K562 (cell line): ENCODE data around the gene CADPS2. TPM values are rescaled to one million over a fixed set of nuclear protein-coding genes. Genes with fewer than 3 reads are reported as not detected.

Experiments
- ATF3 ChIP-seq, 2 experiments: fragments of 450-650 bp in 1 of 2; sonication (generic) in 1 of 2; formaldehyde crosslinking in 1 of 2; IDR thresholded peaks in 1 of 2; conservative IDR thresholded peaks in 1 of 2; 2 replicates each; pipeline versions ENCODE4 v1.6.1 to v1.8.1; 2016 to 2023; ENCODE audit warnings: mild to moderate bottlenecking in 2 of 2, moderate library complexity in 2 of 2, inconsistent platforms in 1 of 2, missing genetic modification reagents in 1 of 2
- CREM ChIP-seq: IDR thresholded peaks from 2 replicates; pipeline ENCODE4 v1.6.1; 2014; ENCODE audit warnings: antibody characterized with exemption, low read depth
- MBD1 ChIP-seq: fragments of 250-450 bp; sonication (Bioruptor Pico); IDR thresholded peaks from 2 replicates; pipeline ENCODE4 v1.8.0; 2022; ENCODE audit warnings: inconsistent platforms
- THRB ChIP-seq: fragments of 450-650 bp; formaldehyde crosslinking; conservative IDR thresholded peaks from 2 replicates; pipeline ENCODE4 v1.4.0; 2022; ENCODE audit warnings: mild to moderate bottlenecking, missing genetic modification characterization
- TSHZ1 ChIP-seq: fragments of 250-450 bp; sonication (Bioruptor Pico); IDR thresholded peaks from 2 replicates; pipeline ENCODE4 v1.4.0; 2020; ENCODE audit warnings: mild to moderate bottlenecking, moderate library complexity
- U2AF1 ChIP-seq: fragments of 200-400 bp; formaldehyde crosslinking; optimal IDR thresholded peaks from 2 replicates; pipeline ENCODE3; 2017; ENCODE audit warnings: mild to moderate bottlenecking, low read depth, low read length, moderate library complexity
- USF1 ChIP-seq: sonication (generic); formaldehyde crosslinking; IDR thresholded peaks from 2 replicates; pipeline ENCODE4 v1.9.0; 2022; ENCODE audit warnings: mild to moderate bottlenecking, missing genetic modification reagents
- ZNF518B ChIP-seq: fragments of 250-450 bp; sonication (Bioruptor Pico); IDR thresholded peaks from 2 replicates; pipeline ENCODE4 v1.5.0; 2021; ENCODE audit warnings: mild to moderate bottlenecking, moderate library complexity
- ZNF592 ChIP-seq: fragments of 450-650 bp; IDR thresholded peaks from 2 replicates; pipeline ENCODE4 v1.6.1; 2017; ENCODE audit warnings: antibody characterized with exemption, mild to moderate bottlenecking
- ZNF695 ChIP-seq: fragments of 450-650 bp; formaldehyde crosslinking; IDR thresholded peaks from 2 replicates; pipeline ENCODE4 v1.4.0; 2020; ENCODE audit warnings: mild to moderate bottlenecking, moderate library complexity
- polyA plus RNA-seq, 8 experiments: library from polyadenylated mRNA; depleted of rRNA in 4 of 8; stranded (reverse) in 5 of 8; unstranded in 3 of 8; fragments of >200 nt; fragmentation: Nextera tagmentation in 2 of 8; fragmentation: Illumina TruSeq in 1 of 8; extraction: Ambion mirVana in 2 of 8; extraction: Trizol in 1 of 8; gene quantifications; 2 replicates each; pipeline versions ENCODE4 v1.2.1 to v1.2.3, GENCODE V29; 2011 to 2014; ENCODE audit warnings: inconsistent platforms in 1 of 8, missing spikeins in 1 of 8
- total RNA-seq, 7 experiments: library from RNA; depleted of rRNA in 6 of 7; stranded (reverse); fragments of >200 nt in 6 of 7; fragmentation: Illumina TruSeq in 2 of 7; extraction: Trizol in 2 of 7; gene quantifications; 2 replicates each; pipeline versions ENCODE4 v1.2.1 to v1.2.3, GENCODE V29; 2011 to 2021; ENCODE audit warnings: low replicate concordance in 1 of 7

CADPS2 gene
- total and polyA plus RNA-seq, 9 of the 15 experiments (the other 6 are each of a cell fraction or from before 2014, with no cell fraction given) = 0.03 to 0.14 (median 0.04) TPM; not detected in 1

- no peak for TF ChIP-seq THRB (CRISPR knock-in tag)
- TF ChIP-seq ATF3 (IDR thresholded peaks at IDR 0.05) = no peak
- TF ChIP-seq ATF3 (CRISPR knock-in tag; conservative IDR thresholded peaks at IDR 0.05) = no peak
- TF ChIP-seq ZNF592 = no peak
- no peak for TF ChIP-seq ZNF695 (CRISPR knock-in tag)
- no peak for TF ChIP-seq USF1 (CRISPR knock-in tag)
- TF ChIP-seq CREM = no peak
- TF ChIP-seq ZNF518B = no peak
- no peak for TF ChIP-seq TSHZ1 (CRISPR knock-in tag)
- TF ChIP-seq U2AF1 = no peak
- TF ChIP-seq MBD1 (CRISPR knock-in tag) = no peak
Observed at GRCh38 chr7:122595885-122596284, 290.4 kb downstream of the CADPS2 start (continued).
